SK-N-SH (cell line): ENCODE results near the gene NHLRC3. TPM values are rescaled to one million over a fixed set of nuclear protein-coding genes. Genes with fewer than 3 reads are reported as not detected.

Experiments
- CTCF ChIA-PET: fragments of 300-600, 350-600 bp; formaldehyde crosslinking; extraction: SDS; loops from one replicate; lab custom pipeline; 2021; lab: Yijun Ruan, JAX
- POLR2A ChIA-PET: fragments of 350-600 bp; sonication (Branson Sonifier 250); formaldehyde crosslinking; extraction: SDS; loops from one replicate; lab custom pipeline; 2020; ENCODE audit warnings: antibody characterized with exemption, inconsistent platforms; lab: Yijun Ruan, JAX
- DNase-seq: peaks from one replicate; pipeline ENCODE4 v3.0.0; 2012
- H2AFZ ChIP-seq: fragments of 200-600 bp; sonication (generic); 2 replicates; pipeline ENCODE4 v1.8.1; 2016; ENCODE audit warnings: antibody characterized with exemption, mild to moderate bottlenecking, low read depth
- H3F3A ChIP-seq: fragments of 200-600 bp; sonication (generic); replicated peaks from 2 replicates; pipeline ENCODE3; 2016; ENCODE audit warnings: antibody characterized with exemption, mild to moderate bottlenecking; ENCODE audit not compliant: insufficient read depth
- H3K27ac ChIP-seq, 2 experiments: fragments of 200-500 bp in 1 of 2; fragments of 200-600 bp in 1 of 2; sonication (Bioruptor generic) in 1 of 2; sonication (generic), shearing (Covaris generic) in 1 of 2; 2 replicates each; pipeline versions ENCODE4 v1.5.1 to v1.6.1; 2014 to 2016; ENCODE audit warnings: low read depth in 2 of 2, inconsistent platforms in 1 of 2, low read length in 1 of 2, mild to moderate bottlenecking in 1 of 2, mixed read lengths in 1 of 2
- H3K27me3 ChIP-seq: fragments of 200-600 bp; sonication (generic), shearing (Covaris generic); 2 replicates; pipeline ENCODE4 v1.6.1; 2016; ENCODE audit warnings: mixed run types; ENCODE audit not compliant: insufficient read depth
- H3K36me3 ChIP-seq, 2 experiments: fragments of 200-500 bp in 1 of 2; fragments of 200-600 bp in 1 of 2; sonication (Bioruptor generic) in 1 of 2; sonication (generic) in 1 of 2; replicated peaks in 1 of 2; 2 replicates each; pipeline versions ENCODE3 to v1.5.1; 2014 to 2016; ENCODE audit warnings: low read length in 1 of 2, mild to moderate bottlenecking in 1 of 2; ENCODE audit not compliant: insufficient read depth in 2 of 2, control insufficient read depth in 1 of 2
- H3K4me1 ChIP-seq, 2 experiments: fragments of 200-500 bp in 1 of 2; fragments of 200-600 bp in 1 of 2; sonication (Bioruptor generic) in 1 of 2; sonication (generic), shearing (Covaris generic) in 1 of 2; 2 replicates each; pipeline versions ENCODE4 v1.5.1 to v1.6.1; 2014 to 2016; ENCODE audit warnings: low read depth in 1 of 2, low read length in 1 of 2, mixed run types in 1 of 2; ENCODE audit not compliant: insufficient read depth in 2 of 2, control insufficient read depth in 1 of 2
- H3K4me2 ChIP-seq: fragments of 200-600 bp; sonication (generic), shearing (Covaris generic); 2 replicates; pipeline ENCODE4 v1.6.1; 2017; ENCODE audit warnings: mixed run types
- H3K4me3 ChIP-seq, 2 experiments: fragments of 200-500 bp in 1 of 2; fragments of 200-600 bp in 1 of 2; sonication (Bioruptor generic) in 1 of 2; sonication (generic), shearing (Covaris generic) in 1 of 2; 2 replicates each; pipeline versions ENCODE4 v1.5.1 to v1.8.1; 2014 to 2016; ENCODE audit warnings: low read depth in 2 of 2, inconsistent platforms in 1 of 2, low read length in 1 of 2, mild to moderate bottlenecking in 1 of 2, mixed read lengths in 1 of 2, moderate library complexity in 1 of 2
- H3K79me2 ChIP-seq: fragments of 200-600 bp; sonication (generic); 2 replicates; pipeline ENCODE4 v1.8.1; 2017; ENCODE audit warnings: mild to moderate bottlenecking; ENCODE audit not compliant: insufficient read depth
- H3K9ac ChIP-seq: fragments of 200-600 bp; sonication (generic); 2 replicates; pipeline ENCODE4 v1.6.1; 2017; ENCODE audit warnings: mixed run types
- H3K9me2 ChIP-seq: fragments of 200-600 bp; sonication (generic); 2 replicates; pipeline ENCODE4 v1.6.1; 2017; ENCODE audit warnings: mixed run types
- H3K9me3 ChIP-seq: fragments of 200-600 bp; sonication (generic); 2 replicates; pipeline ENCODE4 v1.6.1; 2017; ENCODE audit warnings: mixed run types, mild to moderate bottlenecking, moderate library complexity
- H4K20me1 ChIP-seq: fragments of 200-600 bp; sonication (generic); 2 replicates; pipeline ENCODE4 v1.6.1; 2017; ENCODE audit warnings: mild to moderate bottlenecking, mixed run types; ENCODE audit not compliant: insufficient read depth
- CHD2 ChIP-seq: fragments of 150-350 bp; IDR thresholded peaks from 2 replicates; pipeline ENCODE4 v1.6.1; 2018; ENCODE audit warnings: low read length; ENCODE audit not compliant: partially characterized antibody
- ELF1 ChIP-seq: IDR thresholded peaks from 2 replicates; pipeline ENCODE4 v1.4.0; 2012
- EP300 ChIP-seq, 2 experiments: IDR thresholded peaks; 2 replicates each; pipeline versions ENCODE4 v1.4.0 to v1.6.1; 2012; ENCODE audit warnings: borderline replicate concordance in 1 of 2, low read depth in 1 of 2, low read length in 1 of 2
- FOSL2 ChIP-seq: IDR thresholded peaks from 2 replicates; pipeline ENCODE4 v1.4.0; 2012; ENCODE audit warnings: low read depth, mild to moderate bottlenecking, moderate library complexity, borderline replicate concordance
- GABPA ChIP-seq: IDR thresholded peaks from 2 replicates; pipeline ENCODE4 v1.4.0; 2012; ENCODE audit warnings: low read depth, mild to moderate bottlenecking
- GATA2 ChIP-seq: sonication (generic); formaldehyde crosslinking; IDR thresholded peaks from 2 replicates; pipeline ENCODE4 v1.5.0; 2020; ENCODE audit warnings: mild to moderate bottlenecking, missing genetic modification reagents
- JUND ChIP-seq: IDR thresholded peaks from 2 replicates; pipeline ENCODE4 v1.4.0; 2012
- NFIC ChIP-seq: IDR thresholded peaks from 2 replicates; pipeline ENCODE4 v1.4.0; 2012; ENCODE audit warnings: borderline replicate concordance
- RAD21 ChIP-seq: IDR thresholded peaks from 2 replicates; pipeline ENCODE4 v1.6.1; 2012; ENCODE audit warnings: mild to moderate bottlenecking, low read length
- RFX5 ChIP-seq: IDR thresholded peaks from 2 replicates; pipeline ENCODE4 v1.6.1; 2012; ENCODE audit warnings: mild to moderate bottlenecking, improper control_type of control experiment, low read length
- SIN3A ChIP-seq: IDR thresholded peaks from 2 replicates; pipeline ENCODE4 v1.6.1; 2012; ENCODE audit warnings: low read depth, mild to moderate bottlenecking, low read length, moderate library complexity, borderline replicate concordance
- TCF12 ChIP-seq: IDR thresholded peaks from 2 replicates; pipeline ENCODE4 v1.4.0; 2012
- TEAD4 ChIP-seq: IDR thresholded peaks from 2 replicates; pipeline ENCODE4 v1.4.0; 2012; ENCODE audit warnings: mild to moderate bottlenecking, borderline replicate concordance; ENCODE audit not compliant: insufficient read depth
- YY1 ChIP-seq: IDR thresholded peaks from 2 replicates; pipeline ENCODE4 v1.4.0; 2012; ENCODE audit warnings: low read depth, mild to moderate bottlenecking
- WGBS: methylation state at CpG from one replicate; pipeline ENCODE4 v1.1.6; 2017; ENCODE audit warnings: low lambda C conversion rate; 5-methylcytosine and 5-hydroxymethylcytosine counted together
- polyA plus RNA-seq, 3 experiments: library from polyadenylated mRNA; depleted of rRNA; stranded (reverse); fragments of >200 nt; gene quantifications; 2 replicates each; pipeline ENCODE4 v1.2.3, GENCODE V29; 2012
- TF ChIP-seq, protein P1 (sequence below): fragments of 150-350 bp; IDR thresholded peaks from 2 replicates; pipeline ENCODE4 v1.6.1; 2017; ENCODE audit warnings: antibody characterized with exemption, low read length, low read depth, borderline replicate concordance
- TF ChIP-seq, protein P2 (sequence below): fragments of 150-350 bp; IDR thresholded peaks from 2 replicates; pipeline ENCODE4 v1.6.1; 2016; ENCODE audit warnings: mild to moderate bottlenecking, low read depth, low read length
- TF ChIP-seq, protein P3 (sequence below): IDR thresholded peaks from 2 replicates; pipeline ENCODE4; 2012

Gene NHLRC3
- polyA plus RNA-seq, 1 of the 3 experiments (the other 2 are of a cell fraction), result 7.1 TPM

DNA sequence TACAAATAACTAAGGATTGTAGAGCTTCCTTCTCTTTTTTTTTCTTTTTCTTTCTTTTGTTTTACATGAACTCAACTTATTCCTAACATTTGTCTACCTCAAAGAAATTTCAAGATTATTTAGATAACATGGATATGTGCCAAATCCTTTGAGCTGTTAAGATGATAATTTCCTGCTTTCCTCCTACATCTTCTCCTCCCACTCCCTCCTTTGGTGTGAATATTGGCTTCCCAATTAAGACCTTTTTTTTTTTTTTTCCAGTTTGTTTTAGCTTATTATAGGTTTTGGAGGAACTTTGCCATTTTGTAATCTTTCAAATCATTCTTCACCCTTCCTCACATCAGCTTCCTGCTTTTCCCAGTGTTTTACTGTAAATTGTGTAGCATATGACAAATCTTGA is 10.6 kb downstream of the NHLRC3 start (continued):
- no peak for TF ChIP-seq EP300 (IDR thresholded peaks at IDR 0.05; ENCODE audit: borderline replicate concordance in 1 of 2, low read depth in 1 of 2, low read length in 1 of 2)
- TF ChIP-seq FOSL2, result no peak
- TF ChIP-seq, protein P1, sequence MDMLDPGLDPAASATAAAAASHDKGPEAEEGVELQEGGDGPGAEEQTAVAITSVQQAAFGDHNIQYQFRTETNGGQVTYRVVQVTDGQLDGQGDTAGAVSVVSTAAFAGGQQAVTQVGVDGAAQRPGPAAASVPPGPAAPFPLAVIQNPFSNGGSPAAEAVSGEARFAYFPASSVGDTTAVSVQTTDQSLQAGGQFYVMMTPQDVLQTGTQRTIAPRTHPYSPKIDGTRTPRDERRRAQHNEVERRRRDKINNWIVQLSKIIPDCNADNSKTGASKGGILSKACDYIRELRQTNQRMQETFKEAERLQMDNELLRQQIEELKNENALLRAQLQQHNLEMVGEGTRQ, result no peak
- TF ChIP-seq JUND, result no peak
- TF ChIP-seq TCF12, result no peak

GRCh38 chr13:39049274-39049673 is 11.0 kb downstream of the NHLRC3 start:
- CTCF ChIA-PET, result interaction anchor here (1.0 to 1.7 kb wide), 2 partner anchors 567 to 1633 kb away, joined by 3 to 4 read pairs; no protein-coding TSS in a partner anchor
- Histone ChIP-seq H3K27ac (no peak overlapping the region), H3K9me3 (no peaks in the 10 kb centered on the region), H3K4me1 (no peaks in the 10 kb centered on the region; a peak in 1 of 4 replicates), H3K4me2 (no peak overlapping the region), H3K9ac (no peak overlapping the region), H3K27me3 (no peaks in the 10 kb centered on the region), H4K20me1 (no peaks in the 10 kb centered on the region), H3K4me3 (no peak overlapping the region), H3K9me2 (no peaks in the 10 kb centered on the region), H2AFZ (no peak overlapping the region), H3K79me2 (no peaks in the 10 kb centered on the region), H3F3A (no peaks in the 10 kb centered on the region), H3K36me3 (peaks cover 0 to 6% of the 10 kb centered on the region in 2 experiments)
- DNase-seq, result no peak
- TF ChIP-seq GATA2 (CRISPR knock-in tag) (no peak), SIN3A (no peak), RAD21 (no peak), GABPA (no peak), TEAD4 (no peak), RFX5 (no peak), ELF1 (no peak), EP300 (IDR thresholded peaks at IDR 0.05; ENCODE audit: borderline replicate concordance in 1 of 2, low read depth in 1 of 2, low read length in 1 of 2) (no peak), NFIC (no peak), YY1 (no peak), CHD2 (no peak)
- TF ChIP-seq, protein P2, sequence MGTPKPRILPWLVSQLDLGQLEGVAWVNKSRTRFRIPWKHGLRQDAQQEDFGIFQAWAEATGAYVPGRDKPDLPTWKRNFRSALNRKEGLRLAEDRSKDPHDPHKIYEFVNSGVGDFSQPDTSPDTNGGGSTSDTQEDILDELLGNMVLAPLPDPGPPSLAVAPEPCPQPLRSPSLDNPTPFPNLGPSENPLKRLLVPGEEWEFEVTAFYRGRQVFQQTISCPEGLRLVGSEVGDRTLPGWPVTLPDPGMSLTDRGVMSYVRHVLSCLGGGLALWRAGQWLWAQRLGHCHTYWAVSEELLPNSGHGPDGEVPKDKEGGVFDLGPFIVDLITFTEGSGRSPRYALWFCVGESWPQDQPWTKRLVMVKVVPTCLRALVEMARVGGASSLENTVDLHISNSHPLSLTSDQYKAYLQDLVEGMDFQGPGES, result no peak
- TF ChIP-seq, protein P3, sequence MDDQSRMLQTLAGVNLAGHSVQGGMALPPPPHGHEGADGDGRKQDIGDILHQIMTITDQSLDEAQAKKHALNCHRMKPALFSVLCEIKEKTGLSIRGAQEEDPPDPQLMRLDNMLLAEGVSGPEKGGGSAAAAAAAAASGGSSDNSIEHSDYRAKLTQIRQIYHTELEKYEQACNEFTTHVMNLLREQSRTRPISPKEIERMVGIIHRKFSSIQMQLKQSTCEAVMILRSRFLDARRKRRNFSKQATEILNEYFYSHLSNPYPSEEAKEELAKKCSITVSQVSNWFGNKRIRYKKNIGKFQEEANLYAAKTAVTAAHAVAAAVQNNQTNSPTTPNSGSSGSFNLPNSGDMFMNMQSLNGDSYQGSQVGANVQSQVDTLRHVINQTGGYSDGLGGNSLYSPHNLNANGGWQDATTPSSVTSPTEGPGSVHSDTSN, result no peak
- 79% methylated on average over 3 of the region's 3 CpGs for WGBS
- POLR2A ChIA-PET, result no interaction called here
